A673 (cell line): ENCODE results near the gene ME3.

Experiments
- CTCF ChIP-seq: fragments of 300-800, 200-600 bp; sonication (generic); conservative IDR thresholded peaks from 2 replicates; pipeline ENCODE4 v1.5.1; 2017; ENCODE audit warnings: low read depth, mild to moderate bottlenecking, antibody characterized with exemption, low read length, moderate library complexity, mixed read lengths
- EZH2 ChIP-seq: fragments of 200-600 bp; sonication (generic); IDR thresholded peaks from 2 replicates; pipeline ENCODE4 v1.6.1; 2017; ENCODE audit warnings: borderline replicate concordance, low read depth, mild to moderate bottlenecking, mixed read lengths, antibody characterized with exemption, low read length; ENCODE audit not compliant: poor library complexity, severe bottlenecking

- TF ChIP-seq CTCF, result no peak
- no peak for TF ChIP-seq EZH2
Observed at GRCh38 chr11:86460461-86461385, 211.7 kb downstream of the ME3 start.
